ENCODE results near the gene PLXNB3.

Gene PLXNB3

GRCh38 chrX:153818571-153819383, 54.7 kb downstream of the PLXNB3 start:
- ATAC-seq: peak; percentile 56 to 71

- ATAC-seq: no peak
Measured at GRCh38 chrX:153819384-153820040, 55.5 kb downstream of the PLXNB3 start.

DNA sequence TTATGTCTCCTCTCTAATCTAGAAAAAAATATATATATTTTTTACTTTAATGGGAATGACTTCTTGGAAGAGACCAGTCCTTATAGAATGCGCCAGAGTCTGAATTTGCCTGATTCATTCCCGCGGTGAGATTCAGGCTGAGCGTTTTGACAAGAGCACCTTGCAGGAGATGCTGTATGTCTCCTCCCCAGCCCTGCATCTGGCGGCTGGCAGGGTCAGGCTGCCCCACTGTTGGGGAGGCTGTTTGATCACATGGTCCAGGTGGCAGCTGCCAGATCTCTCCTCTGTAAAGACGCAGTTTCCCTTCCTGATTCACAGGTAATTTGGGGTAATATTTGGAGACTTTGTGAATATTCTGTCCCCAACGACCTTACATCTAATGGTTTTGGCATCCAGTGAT, 56.6 kb downstream of the PLXNB3 start:
- ATAC-seq: no peak

- ATAC-seq: no peak
Measured at GRCh38 chrX:153821066-153821465, 57.0 kb downstream of the PLXNB3 start.

DNA sequence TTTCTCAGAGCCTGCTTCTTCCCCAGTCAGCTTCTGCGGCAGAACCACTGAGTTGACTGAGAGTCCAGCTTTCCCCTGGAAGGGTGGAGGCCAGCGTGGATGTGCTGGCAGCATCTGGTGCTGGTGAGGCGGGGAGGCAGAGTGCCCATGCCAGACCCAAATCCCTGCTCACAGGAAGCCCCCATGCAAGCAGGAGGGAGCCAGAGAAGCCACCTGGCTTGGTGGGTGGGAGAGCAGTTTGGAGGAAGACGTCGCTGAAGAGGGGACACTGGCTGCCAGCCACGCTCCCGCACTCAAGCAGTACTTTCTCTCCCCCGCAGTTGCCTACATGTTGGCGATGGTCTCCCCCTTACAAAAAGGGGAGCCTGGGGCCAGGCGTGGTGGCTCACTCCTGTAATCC, 60.3 kb downstream of the PLXNB3 start:
- ATAC-seq: no peak

GRCh38 chrX:153825042-153825441, 61.0 kb downstream of the PLXNB3 start:
- ATAC-seq: no peak
